ENCODE results near the gene POLR2H.

Gene POLR2H

GRCh38 chr3:184388164-184388935 is 26.8 kb downstream of the POLR2H start:
- DNase-seq: no peak

- no peak for DNase-seq
Observed at GRCh38 chr3:184388936-184389230, 27.4 kb downstream of the POLR2H start.

GRCh38 chr3:184389384-184389783 is 27.9 kb downstream of the POLR2H start:
- no peak for DNase-seq

- no peak for DNase-seq
Observed at GRCh38 chr3:184389935-184390528, 28.5 kb downstream of the POLR2H start.

GRCh38 chr3:184391266-184391665 is 29.8 kb downstream of the POLR2H start:
- DNase-seq: no peak

- DNase-seq: no peak
Observed at GRCh38 chr3:184395320-184395660, 33.8 kb downstream of the POLR2H start.

- no peak for DNase-seq
Observed at GRCh38 chr3:184399410-184399809, 37.9 kb downstream of the POLR2H start.

- DNase-seq: no peak
Observed at GRCh38 chr3:184405075-184406030, 43.8 kb downstream of the POLR2H start.

GRCh38 chr3:184409331-184409926 is 47.9 kb downstream of the POLR2H start:
- no peak for DNase-seq

GRCh38 chr3:184409946-184410500 is 48.5 kb downstream of the POLR2H start:
- DNase-seq: no peak

GRCh38 chr3:184414418-184415202 is 53.1 kb downstream of the POLR2H start:
- no peak for DNase-seq

GRCh38 chr3:184415203-184415490 is 53.6 kb downstream of the POLR2H start:
- no peak for DNase-seq

- DNase-seq: peak; percentile 13 to 60 (median 35)
Observed at GRCh38 chr3:184417619-184418327, 56.3 kb downstream of the POLR2H start.
